ENCODE measurements around the gene OR2L13.

DNA sequence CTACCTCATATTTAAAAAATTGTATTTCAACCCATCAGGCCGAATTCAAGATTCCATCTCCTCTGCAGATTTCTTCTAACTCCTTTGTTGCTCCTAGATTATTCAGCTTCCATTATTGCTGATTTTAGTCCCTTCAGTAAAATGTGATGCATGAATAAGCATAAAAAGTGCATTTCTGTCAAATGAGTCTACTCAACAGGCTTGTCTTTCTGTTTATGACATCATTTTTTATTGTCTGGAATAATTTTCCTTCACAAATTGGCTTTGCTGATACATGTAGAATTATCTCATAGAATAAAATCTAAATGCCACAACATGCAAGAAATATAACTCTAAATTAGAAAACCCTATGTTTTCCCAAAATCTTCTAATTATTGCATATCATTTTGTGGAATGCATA is 48.3 kb downstream of the OR2L13 start:
- TF ChIP-seq BHLHE40 (IDR thresholded peaks at IDR 0.05; ENCODE audit: borderline replicate concordance) (no peak), PKNOX1 (IDR thresholded peaks at IDR 0.05) (no peak), CTBP1 (IDR thresholded peaks at IDR 0.05; ENCODE audit: borderline replicate concordance) (no peak), ELF4 (IDR thresholded peaks at IDR 0.05) (no peak), SP1 (IDR thresholded peaks at IDR 0.05) (no peak), NFRKB (IDR thresholded peaks at IDR 0.05) (no peak)

Measured in HEK293T (cell line).